ENCODE results near the gene MYO10. TPM values are rescaled to one million over a fixed set of nuclear protein-coding genes. Genes with fewer than 3 reads are reported as not detected.

The MYO10 gene
- total and polyA plus RNA-seq, 2 of the 8 experiments (the other 6 are each of a cell fraction or from before 2014, with no cell fraction given): 21.5 to 107 TPM

- Histone ChIP-seq H2BK12ac (ENCODE audit: low read depth, low read length) (no peak overlapping the region), H4K20me1 (replicated peaks in 1 of 2; ENCODE audit: control insufficient read depth in 1 of 2, insufficient read depth in 2 of 2, low read length in 2 of 2) (no peaks in the 10 kb centered on the region), H3K9me3 (ENCODE audit: insufficient read depth in 2 of 2, low read depth in 1 of 2, low read length in 1 of 2) (no peaks in the 10 kb centered on the region), H3K18ac (ENCODE audit: extremely low read depth, low read length) (no peak overlapping the region; the same call in 1 of the 2 replicates), H4K91ac (replicated peaks; ENCODE audit: insufficient read length, low read length) (no peak overlapping the region), H3K23ac (ENCODE audit: insufficient read length) (no peak overlapping the region), H2BK120ac (replicated peaks; ENCODE audit: low read depth, low read length) (no peak overlapping the region), H2AFZ (ENCODE audit: low read length) (no peak overlapping the region), H3K4me1 (replicated peaks in 1 of 4; ENCODE audit: control insufficient read depth in 3 of 4, insufficient read depth in 4 of 4, low read length in 3 of 4) (no peaks in the 10 kb centered on the region), H3K27me3 (replicated peaks in 1 of 4; ENCODE audit: control insufficient read depth in 3 of 4, extremely low read depth in 1 of 4, insufficient read depth in 3 of 4, low read length in 3 of 4) (no peaks in the 10 kb centered on the region), H4K5ac (ENCODE audit: insufficient read length, low read depth, low read length) (no peak overlapping the region), H3K79me1 (ENCODE audit: low read depth, low read length) (no peaks in the 10 kb centered on the region), H3K56ac (replicated peaks; ENCODE audit: insufficient read length, low read depth, low read length) (no peak overlapping the region), H3K79me2 (ENCODE audit: control insufficient read depth in 1 of 2, insufficient read depth in 2 of 2, low read length in 2 of 2) (peaks cover 0 to 17% of the 10 kb centered on the region in 2 experiments; a peak in 2 of 4 replicates), H2BK15ac (ENCODE audit: low read length) (no peak overlapping the region), H2BK5ac (ENCODE audit: low read depth, low read length) (no peak overlapping the region), H3K36me3 (ENCODE audit: control insufficient read depth in 2 of 4, insufficient read depth in 4 of 4, low read length in 3 of 4) (no peaks in the 10 kb centered on the region), H3K23me2 (ENCODE audit: low read depth, low read length) (no peaks in the 10 kb centered on the region), H3K4me2 (ENCODE audit: insufficient read depth in 1 of 2, low read depth in 2 of 2, low read length in 2 of 2) (no peak overlapping the region; a peak in 1 of 4 replicates), H4K8ac (ENCODE audit: extremely low read depth, insufficient read depth, low read length) (no peak overlapping the region), H3K14ac (ENCODE audit: insufficient read length) (no peak overlapping the region), H3K4ac (replicated peaks; ENCODE audit: insufficient read length, low read depth, low read length) (no peak overlapping the region), H2AK5ac (ENCODE audit: low read depth, low read length) (no peak overlapping the region), H3K9ac (replicated peaks in 1 of 4; ENCODE audit: extremely low read depth in 1 of 4, low read depth in 3 of 4, low read length in 3 of 4) (no peak overlapping the region), H3K27ac (ENCODE audit: low read depth, low read length) (no peak overlapping the region), H2BK20ac (ENCODE audit: low read length) (no peak overlapping the region), H3K4me3 (ENCODE audit: extremely low read depth in 1 of 4, insufficient read depth in 2 of 4, low read depth in 3 of 4, low read length in 4 of 4) (no peak overlapping the region)
- 89% methylated on average over 9 of the region's 9 CpGs; no CpG with 5 or more reads in 1 of the 2 experiments for WGBS, 2 experiments (ENCODE audit: extremely low coverage in 1 of 2, insufficient coverage in 1 of 2, insufficient read length in 1 of 2, insufficient replicate concordance in 2 of 2, low coverage in 1 of 2, low lambda C conversion rate in 2 of 2, missing lambda C conversion rate in 1 of 2)
- DNase-seq (ENCODE audit: low read depth in 1 of 2, low spot score in 2 of 2) (no peak), FAIRE-seq (no peak)
- ChIA-PET POLR2A (ENCODE audit: partially characterized antibody) (no interaction called here), CTCF (ENCODE audit: partially characterized antibody) (interaction anchor here (0.6 to 1.1 kb wide), 3 partner anchors 29 to 112 kb away, joined by 3 to 4 read pairs (median 3); no protein-coding TSS in a partner anchor)
- TF ChIP-seq, protein P1, sequence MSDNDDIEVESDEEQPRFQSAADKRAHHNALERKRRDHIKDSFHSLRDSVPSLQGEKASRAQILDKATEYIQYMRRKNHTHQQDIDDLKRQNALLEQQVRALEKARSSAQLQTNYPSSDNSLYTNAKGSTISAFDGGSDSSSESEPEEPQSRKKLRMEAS (IDR thresholded peaks at IDR 0.05): no peak
- TF ChIP-seq JUND (IDR thresholded peaks at IDR 0.05; ENCODE audit: low read length) (no peak), CEBPB (IDR thresholded peaks at IDR 0.05; ENCODE audit: low read depth, low read length) (no peak), GTF2F1 (IDR thresholded peaks at IDR 0.05; ENCODE audit: borderline replicate concordance, low read depth, low read length) (no peak), MAFK (IDR thresholded peaks at IDR 0.05; ENCODE audit: low read depth, low read length) (no peak), SP1 (IDR thresholded peaks at IDR 0.05; ENCODE audit: low read depth, low read length) (no peak), PHF8 (conservative IDR thresholded peaks at IDR 0.05; ENCODE audit: low read depth, low read length) (no peak), BRCA1 (IDR thresholded peaks at IDR 0.05; ENCODE audit: low read depth, low read length) (no peak), CHD2 (IDR thresholded peaks at IDR 0.05; ENCODE audit: low read length) (no peak), RBBP5 (IDR thresholded peaks at IDR 0.05; ENCODE audit: borderline replicate concordance, low read depth, low read length) (no peak), RFX5 (IDR thresholded peaks at IDR 0.05; ENCODE audit: borderline replicate concordance, low read depth, low read length) (no peak), POLR2A (IDR thresholded peaks at IDR 0.05; ENCODE audit: control extremely low read depth in 1 of 2, low read depth in 2 of 2, low read length in 2 of 2) (no peak), SIRT6 (IDR thresholded peaks at IDR 0.05; ENCODE audit: low read length) (no peak), RAD21 (IDR thresholded peaks at IDR 0.05 in 1 of 2, conservative IDR thresholded peaks at IDR 0.05 in 1 of 2; ENCODE audit: low read depth in 2 of 2, low read length in 2 of 2) (no peak), BCL11A (IDR thresholded peaks at IDR 0.05; ENCODE audit: low read depth in 2 of 2, low read length in 2 of 2) (no peak)
Measured at GRCh38 chr5:16803831-16804230, 132.3 kb downstream of the MYO10 start.
